HG03045 (cell line): ENCODE measurements around the gene COL11A1.
"Not testable (repeated sequence)": the region's sequence is repeated elsewhere in the genome, so short reads cannot be mapped to it uniquely, and the experiment has no call there.

Experiments used
- ATAC-seq: cut with Tn5 transposase; IDR thresholded peaks from one replicate; pipeline ENCODE4 v1.9.1; 2021; ENCODE audit warnings: mild to moderate bottlenecking, moderate library complexity; ENCODE audit not compliant: unreplicated experiment

COL11A1 gene

GRCh38 chr1:102840741-102841140 lies 267.6 kb downstream of the COL11A1 start:
- no peak for ATAC-seq

GRCh38 chr1:102838016-102838415 lies 270.3 kb downstream of the COL11A1 start:
- ATAC-seq, result no peak

- no peak for ATAC-seq
Measured at GRCh38 chr1:102837551-102837950, 270.8 kb downstream of the COL11A1 start.

GRCh38 chr1:102836991-102837390 lies 271.3 kb downstream of the COL11A1 start:
- no peak for ATAC-seq

GRCh38 chr1:102834688-102835320 lies 273.5 kb downstream of the COL11A1 start:
- no peak for ATAC-seq

- ATAC-seq, result no peak
Measured at GRCh38 chr1:102833151-102833550, 275.2 kb downstream of the COL11A1 start.

- ATAC-seq, result not testable (repeated sequence)
Measured at GRCh38 chr1:102826706-102827105, 281.6 kb downstream of the COL11A1 start.
